ENCODE measurements around the gene TXNRD2. TPM values are rescaled to one million over a fixed set of nuclear protein-coding genes. Genes with fewer than 3 reads are reported as not detected.

TXNRD2 gene
- total RNA-seq, 1 experiment from 2014 or later = 33.7 TPM

DNA sequence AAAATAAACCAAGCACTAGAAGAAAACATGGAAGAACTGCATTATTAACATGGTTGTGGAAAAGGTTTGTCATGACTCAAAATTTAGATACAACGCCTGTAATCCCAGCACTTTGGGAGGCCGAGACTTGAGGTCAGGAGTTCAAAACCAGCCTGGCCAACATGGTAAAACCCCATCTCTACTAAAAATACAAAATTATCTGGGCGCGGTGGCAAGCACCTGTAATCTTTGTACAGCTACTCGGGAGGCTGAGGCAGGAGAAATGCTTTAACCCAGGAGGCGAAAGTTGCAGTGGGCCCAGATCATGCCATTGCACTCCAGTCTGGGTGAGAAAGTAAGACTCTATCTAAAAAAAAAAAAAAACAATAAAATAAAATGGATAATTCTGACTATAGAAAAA is 110.6 kb downstream of the TXNRD2 start:
- H3K27me3 Mint-ChIP-seq (ENCODE audit: unreplicated experiment) = no peaks in the 10 kb centered on the region
- BruUV-seq (replicated peaks) = no TSS peak
- no peak for DNase-seq
- CTCF ChIA-PET = no interaction called here
- intact Hi-C loops (cut with micrococcal nuclease; ENCODE audit: unreplicated experiment) = no loop called here
- TF ChIP-seq, protein P1, sequence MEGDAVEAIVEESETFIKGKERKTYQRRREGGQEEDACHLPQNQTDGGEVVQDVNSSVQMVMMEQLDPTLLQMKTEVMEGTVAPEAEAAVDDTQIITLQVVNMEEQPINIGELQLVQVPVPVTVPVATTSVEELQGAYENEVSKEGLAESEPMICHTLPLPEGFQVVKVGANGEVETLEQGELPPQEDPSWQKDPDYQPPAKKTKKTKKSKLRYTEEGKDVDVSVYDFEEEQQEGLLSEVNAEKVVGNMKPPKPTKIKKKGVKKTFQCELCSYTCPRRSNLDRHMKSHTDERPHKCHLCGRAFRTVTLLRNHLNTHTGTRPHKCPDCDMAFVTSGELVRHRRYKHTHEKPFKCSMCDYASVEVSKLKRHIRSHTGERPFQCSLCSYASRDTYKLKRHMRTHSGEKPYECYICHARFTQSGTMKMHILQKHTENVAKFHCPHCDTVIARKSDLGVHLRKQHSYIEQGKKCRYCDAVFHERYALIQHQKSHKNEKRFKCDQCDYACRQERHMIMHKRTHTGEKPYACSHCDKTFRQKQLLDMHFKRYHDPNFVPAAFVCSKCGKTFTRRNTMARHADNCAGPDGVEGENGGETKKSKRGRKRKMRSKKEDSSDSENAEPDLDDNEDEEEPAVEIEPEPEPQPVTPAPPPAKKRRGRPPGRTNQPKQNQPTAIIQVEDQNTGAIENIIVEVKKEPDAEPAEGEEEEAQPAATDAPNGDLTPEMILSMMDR (IDR thresholded peaks at IDR 0.05; ENCODE audit: unreplicated experiment) = no peak
- no peaks in the 10 kb centered on the region for H3K4me1 Mint-ChIP-seq (ENCODE audit: low read depth, unreplicated experiment)
- H3K27ac Mint-ChIP-seq (ENCODE audit: unreplicated experiment) = no peak overlapping the region
- H3K4me3 Mint-ChIP-seq (ENCODE audit: low read depth, unreplicated experiment) = no peak overlapping the region
- no peaks in the 10 kb centered on the region for H3K36me3 Mint-ChIP-seq (ENCODE audit: insufficient read depth, unreplicated experiment)
- peaks cover 2% of the 10 kb centered on the region for H3K9me3 Mint-ChIP-seq (ENCODE audit: low read depth, unreplicated experiment)

DNA sequence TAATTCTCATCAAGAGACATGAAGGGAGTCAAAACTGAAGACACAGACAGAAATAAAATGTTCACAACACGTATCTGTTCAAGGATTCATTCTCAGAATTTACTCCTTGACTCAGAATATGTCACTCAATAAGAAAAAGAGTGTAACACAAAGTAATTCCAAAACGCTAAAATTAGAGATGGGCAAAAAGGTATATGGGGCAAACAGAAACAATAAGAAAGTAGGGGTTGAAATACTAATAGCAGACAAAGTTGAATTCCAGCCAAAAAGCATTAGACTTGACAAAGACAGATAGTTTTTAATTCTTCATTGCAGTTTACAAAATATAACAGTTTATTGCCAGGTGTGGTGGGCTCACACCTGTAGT is 113.6 kb downstream of the TXNRD2 start:
- BruUV-seq (replicated peaks) = no TSS peak
- DNase-seq = no peak
- intact Hi-C loops (cut with micrococcal nuclease; ENCODE audit: unreplicated experiment) = no loop called here
- TF ChIP-seq, protein P1 (IDR thresholded peaks at IDR 0.05; ENCODE audit: unreplicated experiment) = no peak
- Mint-ChIP-seq H3K27me3 (ENCODE audit: unreplicated experiment) (no peaks in the 10 kb centered on the region), H3K4me1 (ENCODE audit: low read depth, unreplicated experiment) (no peaks in the 10 kb centered on the region), H3K4me3 (ENCODE audit: low read depth, unreplicated experiment) (no peak overlapping the region), H3K9me3 (ENCODE audit: low read depth, unreplicated experiment) (peaks cover 2% of the 10 kb centered on the region), H3K27ac (ENCODE audit: unreplicated experiment) (no peak overlapping the region), H3K36me3 (ENCODE audit: insufficient read depth, unreplicated experiment) (peaks cover 4% of the 10 kb centered on the region)
- CTCF ChIA-PET = no interaction called here

DNA sequence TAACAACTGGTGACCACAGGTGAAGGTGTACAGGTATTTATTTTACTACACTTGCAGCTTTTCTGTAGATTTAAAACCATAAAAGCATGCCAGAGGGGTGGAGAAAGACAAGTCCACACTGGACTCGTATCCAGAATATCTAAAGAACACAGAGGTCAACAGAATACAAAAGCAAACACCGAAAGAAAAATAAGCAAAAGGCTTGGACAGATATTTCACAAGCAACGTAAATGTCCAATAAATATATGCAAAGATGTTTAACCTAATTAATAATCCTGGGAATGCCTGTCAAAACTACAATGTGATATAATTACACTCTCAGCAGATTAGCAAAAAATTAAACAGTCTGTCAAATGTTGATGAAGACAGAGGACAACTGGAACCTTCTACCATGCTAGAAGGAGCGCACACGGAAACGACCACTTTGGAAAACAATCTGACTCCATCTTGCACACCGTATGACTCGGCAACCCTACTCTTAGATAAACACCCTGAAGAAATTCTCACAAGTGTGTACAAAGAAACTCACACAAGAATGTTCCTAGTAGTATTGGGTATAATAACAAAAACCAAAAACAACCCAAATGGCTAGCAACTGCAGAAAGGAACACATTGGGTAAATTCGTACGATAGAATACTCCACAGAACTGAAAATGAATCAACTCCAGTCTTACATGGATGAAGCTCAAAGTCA is 114.1 kb downstream of the TXNRD2 start:
- no TSS peak for BruUV-seq (replicated peaks)
- no peak overlapping the region for H3K4me3 Mint-ChIP-seq (ENCODE audit: low read depth, unreplicated experiment)
- peaks cover 2% of the 10 kb centered on the region for H3K9me3 Mint-ChIP-seq (ENCODE audit: low read depth, unreplicated experiment)
- H3K27me3 Mint-ChIP-seq (ENCODE audit: unreplicated experiment) = no peaks in the 10 kb centered on the region
- intact Hi-C loops (cut with micrococcal nuclease; ENCODE audit: unreplicated experiment) = no loop called here
- no peaks in the 10 kb centered on the region for H3K4me1 Mint-ChIP-seq (ENCODE audit: low read depth, unreplicated experiment)
- CTCF ChIA-PET = no interaction called here
- DNase-seq = no peak
- peaks cover 4% of the 10 kb centered on the region for H3K36me3 Mint-ChIP-seq (ENCODE audit: insufficient read depth, unreplicated experiment)
- TF ChIP-seq, protein P1 (IDR thresholded peaks at IDR 0.05; ENCODE audit: unreplicated experiment) = no peak
- no peak overlapping the region for H3K27ac Mint-ChIP-seq (ENCODE audit: unreplicated experiment)

DNA sequence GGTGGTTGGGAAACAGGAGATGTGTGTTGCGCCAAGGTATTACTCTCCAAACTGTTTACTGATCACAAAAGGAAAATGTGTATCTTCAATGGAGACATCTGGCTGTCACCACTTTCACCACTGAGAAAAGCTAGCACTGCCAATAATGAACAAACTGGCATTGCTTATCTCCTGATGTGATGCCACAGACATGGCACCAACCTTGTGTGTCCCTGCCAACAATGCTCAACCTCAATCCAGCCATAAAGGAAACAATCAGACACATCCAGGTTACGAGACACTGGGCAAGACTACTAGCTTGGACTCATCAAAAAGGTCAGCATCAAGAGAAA is 115.0 kb downstream of the TXNRD2 start:
- Mint-ChIP-seq H3K4me1 (ENCODE audit: low read depth, unreplicated experiment) (no peaks in the 10 kb centered on the region), H3K4me3 (ENCODE audit: low read depth, unreplicated experiment) (no peak overlapping the region), H3K36me3 (ENCODE audit: insufficient read depth, unreplicated experiment) (peaks cover 4% of the 10 kb centered on the region), H3K27me3 (ENCODE audit: unreplicated experiment) (no peaks in the 10 kb centered on the region), H3K27ac (ENCODE audit: unreplicated experiment) (no peak overlapping the region), H3K9me3 (ENCODE audit: low read depth, unreplicated experiment) (peaks cover 2% of the 10 kb centered on the region)
- TF ChIP-seq, protein P1 (IDR thresholded peaks at IDR 0.05; ENCODE audit: unreplicated experiment) = no peak
- DNase-seq = no peak
- CTCF ChIA-PET = no interaction called here
- no TSS peak for BruUV-seq (replicated peaks)
- intact Hi-C loops (cut with micrococcal nuclease; ENCODE audit: unreplicated experiment) = no loop called here
